Activated T-helper 9 cell treated with anti-CD3 and anti-CD28 coated beads, Interleukin-2, amount 50 U/mL, for 16 hours (primary cell): ENCODE results near the gene RAB5IF.
"Not testable (repeated sequence)": the region's sequence is repeated elsewhere in the genome, so short reads cannot be mapped to it uniquely, and the experiment has no call there.

Experiments
- DNase-seq: peaks from one replicate; pipeline ENCODE4 v3.0.0-alpha.2; 2020; ENCODE audit warnings: low read depth

The RAB5IF gene, protein sequence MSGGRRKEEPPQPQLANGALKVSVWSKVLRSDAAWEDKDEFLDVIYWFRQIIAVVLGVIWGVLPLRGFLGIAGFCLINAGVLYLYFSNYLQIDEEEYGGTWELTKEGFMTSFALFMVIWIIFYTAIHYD

DNA sequence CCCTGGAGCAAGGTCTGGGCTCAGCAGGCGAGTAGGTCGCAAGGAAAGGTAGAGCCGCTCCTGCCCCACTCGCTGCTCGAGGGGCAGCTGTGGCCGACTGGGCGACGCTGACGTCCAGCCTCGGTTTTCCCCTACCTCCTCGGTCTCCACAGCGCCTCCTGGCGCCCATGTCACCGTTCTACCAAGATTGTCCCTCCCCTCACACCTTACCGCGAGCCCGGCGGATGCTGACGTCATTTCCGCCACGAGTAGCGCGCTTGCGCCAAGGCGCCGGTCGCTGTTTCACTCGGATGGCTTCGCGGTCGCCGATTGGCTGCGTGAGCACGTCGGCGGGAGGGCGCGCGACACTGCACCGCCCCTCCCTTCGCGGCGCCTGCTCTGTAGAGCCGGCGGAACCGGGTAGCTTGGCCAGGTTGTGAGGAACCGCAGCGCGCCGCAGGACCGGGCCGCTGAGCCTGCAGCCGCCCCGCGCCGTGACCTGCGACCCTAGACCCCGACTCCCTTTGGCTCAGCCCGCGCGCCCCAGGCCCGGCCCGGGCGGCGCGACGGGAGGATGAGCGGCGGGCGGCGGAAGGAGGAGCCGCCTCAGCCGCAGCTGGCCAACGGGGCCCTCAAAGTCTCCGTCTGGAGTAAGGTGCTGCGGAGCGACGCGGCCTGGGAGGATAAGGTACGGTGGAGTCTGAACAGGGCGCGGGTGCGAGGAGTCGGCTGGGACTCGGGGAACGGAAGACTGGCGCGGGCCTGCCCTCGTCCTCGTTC lies at the start of gene RAB5IF:
Gene RAB5IF (plus strand): TSS at position 381 of the 759 bp plus-strand sequence. CDS start 173 bp downstream, at position 554.
- peak; percentile 99 for DNase-seq

DNA sequence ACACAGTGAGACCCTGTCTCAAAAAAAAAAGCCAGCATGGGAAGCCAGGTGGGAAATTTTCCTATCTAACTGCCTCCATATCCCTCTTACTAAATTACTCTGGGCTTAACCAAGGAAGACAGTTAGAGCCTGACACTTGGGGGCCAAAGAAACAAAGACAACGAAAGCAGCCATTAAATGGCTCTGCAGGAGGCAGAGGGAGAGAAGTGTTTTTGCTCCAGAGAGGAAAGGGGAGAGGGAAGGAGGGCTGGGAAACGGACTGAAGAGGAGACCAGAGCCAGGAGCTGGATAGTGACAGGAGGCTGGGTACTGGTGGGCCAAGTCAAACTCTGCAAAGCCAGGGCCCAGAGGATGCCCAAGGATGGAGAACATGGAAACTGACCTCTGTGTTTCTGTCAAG lies 42.9 kb upstream of the RAB5IF start:
- DNase-seq, result no peak

DNA sequence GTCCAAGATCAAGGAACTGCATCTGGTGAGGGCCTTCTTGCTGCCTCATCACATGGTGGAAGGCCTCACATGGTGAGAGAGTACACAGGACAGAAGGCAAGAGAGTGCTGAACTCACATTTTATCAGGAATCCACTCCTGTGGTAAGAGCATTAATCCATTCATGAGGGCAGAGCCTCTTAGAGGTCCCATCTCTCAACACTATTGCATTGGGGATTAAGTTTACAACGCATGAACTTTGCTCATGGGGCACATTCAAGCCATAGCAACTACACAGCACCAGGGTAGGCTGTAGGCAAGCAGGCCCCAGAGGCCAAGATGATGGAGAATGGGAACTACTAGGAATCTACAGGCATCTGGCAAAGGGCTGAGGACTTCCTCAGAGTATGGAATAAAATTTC lies 42.2 kb upstream of the RAB5IF start:
- DNase-seq, result no peak

DNA sequence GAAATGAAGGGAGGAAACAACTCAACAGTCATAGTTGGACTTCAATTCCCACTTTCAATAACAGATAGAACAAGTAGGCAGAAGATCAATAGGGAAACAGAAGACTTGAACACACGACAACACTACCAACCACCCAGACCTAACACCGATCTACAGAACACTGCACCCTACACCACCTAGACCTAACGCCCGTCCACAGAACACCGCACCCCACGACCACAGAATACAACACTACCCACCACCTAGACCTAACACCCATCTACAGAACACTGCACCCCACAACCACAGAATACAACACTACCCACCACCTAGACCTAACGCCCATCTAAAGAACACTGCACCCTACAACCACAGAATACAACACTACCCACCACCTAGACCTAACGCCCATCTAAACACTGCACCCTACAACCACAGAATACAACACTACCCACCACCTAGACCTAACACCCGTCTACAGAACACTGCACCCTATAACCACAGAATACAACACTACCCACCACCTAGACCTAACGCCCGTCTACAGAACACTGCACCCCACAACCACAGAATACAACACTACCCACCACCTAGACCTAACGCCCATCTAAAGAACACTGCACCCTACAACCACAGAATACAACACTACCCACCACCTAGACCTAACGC lies 41.4 kb upstream of the RAB5IF start:
- DNase-seq, result not testable (repeated sequence)

DNA sequence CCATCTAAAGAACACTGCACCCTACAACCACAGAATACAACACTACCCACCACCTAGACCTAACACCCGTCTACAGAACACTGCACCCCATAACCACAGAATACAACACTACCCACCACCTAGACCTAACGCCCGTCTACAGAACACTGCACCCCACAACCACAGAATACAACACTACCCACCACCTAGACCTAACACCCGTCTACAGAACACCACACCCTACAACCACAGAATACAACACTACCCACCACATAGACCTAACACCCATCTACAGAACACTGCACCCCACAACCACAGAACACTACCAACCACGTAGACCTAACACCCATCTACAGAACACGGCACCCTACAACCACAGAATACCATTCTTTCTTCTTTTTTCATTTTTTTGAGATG lies 40.9 kb upstream of the RAB5IF start:
- not testable (repeated sequence) for DNase-seq

DNA sequence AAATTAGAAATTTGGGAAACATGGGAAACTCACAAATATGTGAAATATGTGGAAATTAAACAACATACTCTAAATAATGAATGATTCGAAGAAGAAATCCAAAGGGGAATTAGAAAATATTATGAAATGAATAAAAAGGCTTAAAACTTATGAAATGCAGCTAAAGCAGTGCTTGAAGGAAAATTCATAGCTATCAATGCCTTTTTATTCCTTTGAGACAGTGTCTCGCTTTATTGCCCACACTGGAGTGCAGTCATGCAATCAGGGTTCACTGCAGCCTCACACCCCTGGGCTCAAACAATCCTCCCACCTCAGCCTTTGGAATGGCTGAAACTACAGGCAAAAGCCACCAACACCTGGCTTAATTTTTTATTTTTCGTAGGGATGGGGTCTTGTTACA lies 40.1 kb upstream of the RAB5IF start:
- no peak for DNase-seq

DNA sequence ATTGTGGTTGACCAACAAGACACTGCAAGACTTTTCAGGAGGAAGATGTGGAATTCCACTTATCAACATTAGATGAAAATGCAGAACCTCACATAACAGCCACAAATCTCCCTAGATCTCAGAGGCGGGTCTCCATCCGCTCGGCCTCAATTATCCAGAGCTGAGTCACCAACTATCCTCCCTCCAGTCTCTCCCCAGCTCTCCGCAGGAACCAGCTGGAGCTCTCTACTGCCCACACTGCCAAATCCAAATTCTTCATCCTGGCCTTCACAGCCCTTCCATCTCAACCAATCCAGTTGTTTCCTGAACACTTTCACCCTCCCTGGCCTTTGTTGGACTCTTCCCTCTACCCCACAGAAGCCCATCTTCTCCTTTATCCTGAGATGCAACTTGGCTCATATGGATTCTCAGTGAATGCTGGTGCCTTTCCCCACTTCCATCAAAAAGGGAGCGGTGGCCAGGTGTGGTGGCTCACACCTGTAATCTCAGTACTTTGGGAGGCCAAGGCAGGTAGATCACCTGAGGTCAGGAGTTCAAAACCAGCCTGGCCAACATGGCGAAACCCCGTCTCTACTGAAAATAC lies 35.6 kb upstream of the RAB5IF start:
- DNase-seq, result no peak

DNA sequence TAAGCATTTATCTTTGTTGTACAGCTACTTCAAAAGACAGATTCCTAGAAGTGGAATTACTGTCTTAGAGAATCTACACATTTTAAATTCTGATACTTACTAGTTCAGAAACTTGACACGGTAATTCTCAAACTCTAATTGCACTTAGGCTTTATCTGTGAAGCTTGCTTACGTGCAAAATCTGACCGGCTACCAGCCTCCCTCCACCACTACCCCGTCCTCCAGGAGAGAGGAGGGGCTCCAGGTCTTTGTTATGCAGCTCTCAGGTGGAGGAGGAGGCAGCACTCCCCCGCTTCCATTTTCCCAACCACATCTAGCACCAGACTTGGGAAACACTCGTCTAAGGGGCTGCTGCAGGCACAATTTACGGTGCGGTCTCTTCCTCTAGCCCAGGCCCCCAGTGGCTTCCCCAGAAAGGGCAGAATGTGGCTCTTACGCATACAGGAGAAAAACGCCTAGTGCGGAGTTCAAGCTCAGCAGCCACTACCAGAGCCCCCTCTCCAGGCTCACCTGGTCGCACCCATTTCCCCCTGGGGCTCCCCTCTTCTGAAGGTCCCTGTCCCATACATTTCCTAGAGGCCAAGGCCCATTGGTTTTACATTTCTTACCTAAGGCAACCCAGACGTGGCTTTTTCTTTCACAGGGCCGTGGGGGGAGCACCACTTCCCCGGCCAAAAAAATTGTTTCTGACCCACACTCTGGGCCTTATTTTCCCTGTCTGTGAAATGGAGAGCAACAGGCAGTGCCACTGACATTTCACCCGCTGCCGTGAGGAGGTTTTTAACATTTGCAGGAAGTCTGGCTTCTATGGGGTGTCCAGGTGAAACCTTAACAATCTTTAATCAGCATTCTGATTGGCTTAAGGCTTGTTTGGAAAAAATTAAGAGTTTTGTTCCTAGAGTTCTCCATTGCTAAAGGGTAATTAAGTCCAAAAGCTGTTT lies 33.7 kb upstream of the RAB5IF start:
- no peak for DNase-seq

DNA sequence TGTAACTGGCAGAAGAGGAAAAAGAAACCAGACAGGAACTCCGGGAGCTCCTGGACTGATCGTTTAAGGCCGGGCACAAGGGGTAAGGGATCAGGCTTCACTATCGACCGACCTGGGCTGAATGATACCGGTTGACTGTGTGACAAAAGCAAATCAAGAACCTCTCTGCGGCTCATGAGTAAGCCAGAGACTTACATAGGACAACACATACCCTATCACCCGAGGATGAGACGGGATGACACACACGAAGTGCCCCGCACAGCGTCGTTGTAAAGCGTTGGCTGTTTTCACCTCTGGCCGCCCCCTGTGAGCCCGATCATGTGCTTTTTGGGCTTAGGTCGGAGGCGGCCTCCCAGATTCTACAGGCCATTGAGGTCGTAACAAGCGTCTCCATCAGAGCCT lies 32.9 kb upstream of the RAB5IF start:
- peak; percentile 61 for DNase-seq

DNA sequence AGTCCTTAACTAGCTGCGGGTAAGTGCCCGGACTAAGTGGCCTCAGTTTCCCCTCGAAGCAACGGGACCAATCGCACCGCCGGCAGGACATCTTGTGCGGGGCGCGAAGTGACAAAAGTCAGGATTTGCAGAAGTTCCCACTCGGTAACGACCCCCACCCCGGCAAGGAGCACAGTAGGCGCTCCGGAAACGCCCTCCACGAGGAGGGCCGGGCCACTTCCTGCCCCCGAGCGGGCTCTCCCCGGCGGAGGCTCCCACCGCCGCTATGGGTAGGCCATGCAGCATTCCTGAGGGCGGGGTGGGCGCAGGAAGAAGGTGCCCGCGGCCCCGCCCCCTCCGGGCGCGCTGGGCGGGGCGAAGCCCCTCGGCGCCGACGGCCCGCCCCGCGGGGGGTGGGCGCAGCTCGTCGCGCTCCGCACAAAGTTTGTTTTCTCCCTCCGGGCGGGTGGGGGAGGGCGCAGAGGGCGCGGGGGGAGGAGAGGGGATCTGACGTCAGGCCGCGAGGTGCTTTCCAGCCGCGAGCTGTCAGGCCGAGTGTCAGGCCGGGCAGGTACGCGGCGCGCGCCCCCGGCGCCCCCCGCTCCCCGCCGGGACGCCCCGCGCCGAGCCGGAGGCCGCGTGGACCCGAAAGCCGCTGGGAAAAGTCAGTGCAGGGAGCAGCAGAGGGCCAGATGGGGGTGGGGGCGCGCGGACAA lies 32.3 kb upstream of the RAB5IF start, which contains the start of gene TGIF2:
Gene TGIF2 (plus strand): TSS at position 495 of the 695 bp plus-strand sequence. CDS start 5,178 bp downstream, outside the sequence.
- DNase-seq, result peak; percentile 84

DNA sequence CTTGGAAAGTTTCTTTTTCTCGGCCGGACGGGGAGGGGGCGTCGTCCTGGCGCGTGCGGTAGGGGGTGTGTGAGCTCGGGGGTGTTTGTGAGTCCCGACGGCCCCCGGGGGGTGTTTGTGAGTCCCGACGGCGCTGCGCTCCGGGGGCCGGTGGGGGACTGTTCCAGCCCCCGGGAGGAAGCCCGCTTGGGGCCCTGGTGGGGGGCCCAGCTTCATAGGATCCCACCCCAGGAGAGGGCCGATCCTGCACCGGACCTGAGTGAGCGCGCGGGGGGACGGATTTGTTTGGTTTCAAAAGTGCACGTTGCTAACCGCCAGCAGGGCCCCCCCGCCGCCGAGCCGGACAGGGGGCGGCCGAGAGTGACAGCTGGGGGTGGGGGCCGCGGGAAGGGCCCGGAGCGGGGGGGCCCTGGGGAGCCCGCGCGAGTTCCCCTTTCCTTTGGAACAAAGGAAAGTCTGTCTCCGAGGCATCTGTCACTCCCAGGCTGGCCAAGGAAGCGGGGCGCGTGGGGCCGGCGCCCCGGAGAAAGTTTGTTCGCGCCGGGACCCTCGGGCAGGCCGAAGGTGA lies 31.7 kb upstream of the RAB5IF start:
- DNase-seq, result peak; percentile 17

DNA sequence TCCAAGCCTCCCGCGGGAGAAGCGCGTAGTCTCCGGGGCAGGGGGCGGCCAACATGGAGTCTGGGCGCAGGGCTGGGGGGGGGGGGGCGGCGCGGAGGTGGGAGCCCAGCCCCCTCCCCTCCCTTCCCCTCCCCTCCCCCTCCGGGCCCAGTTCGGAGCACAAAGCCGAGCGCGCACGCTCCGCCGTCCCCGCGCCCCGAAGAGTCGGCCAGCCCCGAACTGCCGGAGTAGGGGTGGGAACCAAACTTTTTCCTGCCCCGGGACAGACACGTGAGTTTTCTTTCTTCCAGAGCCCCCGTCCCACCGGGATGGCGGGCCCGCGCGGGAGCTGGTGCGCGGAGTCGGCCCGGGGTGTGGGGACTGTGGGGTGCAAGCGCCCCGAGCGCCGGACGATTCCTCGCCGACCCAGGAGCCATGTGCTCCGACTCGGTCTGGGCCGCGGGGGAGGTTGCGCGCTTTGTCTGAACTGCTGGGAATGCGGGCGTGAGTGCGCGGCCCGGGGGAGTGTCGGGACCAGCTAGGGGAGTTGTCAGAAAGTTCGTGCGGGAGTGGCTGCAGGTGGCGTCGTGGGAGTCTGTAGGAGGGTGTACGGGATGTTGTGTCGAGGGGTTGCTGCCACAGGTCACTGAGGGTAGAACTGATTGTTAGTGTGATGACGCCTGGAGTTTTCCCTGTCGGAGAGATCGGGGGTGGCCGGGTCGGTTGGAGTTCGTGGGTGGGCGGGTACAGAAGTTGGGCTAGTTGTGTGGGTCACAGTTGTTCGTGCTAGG lies 31.0 kb upstream of the RAB5IF start:
- DNase-seq, result peak; percentile 28

DNA sequence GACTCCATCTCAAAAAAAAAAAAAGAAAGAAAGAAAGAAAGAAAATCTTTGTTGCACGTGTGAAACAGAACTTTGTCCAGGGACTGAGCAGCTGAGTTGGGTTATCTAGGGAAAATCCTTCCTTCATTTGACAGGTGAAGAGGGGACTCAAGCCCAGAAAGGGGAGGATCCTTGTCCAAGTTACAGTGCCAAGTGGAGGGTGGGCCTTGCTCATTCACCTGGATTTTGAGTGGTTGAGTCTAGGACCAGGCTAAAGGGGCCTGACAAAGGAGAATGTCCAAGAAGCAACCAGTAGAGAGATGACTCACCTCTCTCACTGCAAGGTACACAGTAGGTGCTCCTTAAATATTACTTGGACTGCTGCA lies 29.5 kb upstream of the RAB5IF start:
- no peak for DNase-seq

DNA sequence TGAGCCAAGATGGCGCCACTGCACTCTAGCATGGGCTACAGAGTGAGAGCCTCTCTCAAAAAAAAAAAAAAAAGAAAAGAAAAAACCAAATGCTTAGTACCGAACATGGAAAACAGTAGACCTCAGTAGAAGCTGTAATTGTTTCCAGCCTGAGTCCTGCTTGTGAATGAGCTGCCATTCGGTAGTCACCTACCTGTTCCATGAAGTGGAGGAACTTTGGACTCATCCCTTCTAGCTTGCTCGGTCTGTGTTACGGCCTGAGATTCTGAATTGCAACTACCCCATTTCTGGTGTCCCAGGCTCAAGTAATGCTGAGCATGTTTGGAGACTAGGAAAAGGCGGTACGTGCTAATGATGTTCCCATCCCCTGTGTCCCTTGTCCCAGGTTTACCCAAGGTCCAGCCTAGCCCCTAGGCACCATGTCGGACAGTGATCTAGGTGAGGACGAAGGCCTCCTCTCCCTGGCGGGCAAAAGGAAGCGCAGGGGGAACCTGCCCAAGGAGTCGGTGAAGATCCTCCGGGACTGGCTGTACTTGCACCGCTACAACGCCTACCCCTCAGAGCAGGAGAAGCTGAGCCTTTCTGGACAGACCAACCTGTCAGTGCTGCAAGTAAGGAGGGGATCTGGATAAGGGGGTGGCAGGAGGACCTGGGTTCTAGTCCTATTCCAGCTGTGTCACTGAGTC lies 27.1 kb upstream of the RAB5IF start:
- DNase-seq, result no peak

DNA sequence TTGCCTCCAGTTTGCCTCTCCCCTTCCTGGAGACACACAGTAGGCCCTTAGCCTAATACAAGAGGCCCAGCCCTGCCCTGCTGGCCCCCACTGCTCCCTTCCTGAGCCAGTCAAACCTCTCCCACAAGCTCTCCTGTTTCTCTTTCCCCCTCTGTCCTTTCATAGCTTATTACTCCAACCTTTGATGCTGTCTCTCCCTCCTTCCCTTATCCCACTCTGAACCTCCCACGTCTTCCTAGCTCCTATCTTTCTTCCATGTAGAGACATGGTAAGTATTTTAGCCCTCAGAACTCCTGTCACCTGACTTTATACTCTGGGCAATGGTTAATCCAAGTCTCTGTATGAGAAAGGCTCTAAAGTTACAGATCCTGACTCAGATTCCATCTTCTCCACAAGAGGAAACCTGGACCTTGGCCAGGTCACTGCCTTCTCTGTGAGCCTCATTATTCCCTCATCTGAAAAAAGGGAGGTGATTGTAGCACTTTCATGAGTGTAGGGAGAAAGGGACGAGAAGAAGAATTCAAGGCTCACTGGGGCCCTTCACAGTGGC lies 25.5 kb upstream of the RAB5IF start:
- DNase-seq, result no peak

DNA sequence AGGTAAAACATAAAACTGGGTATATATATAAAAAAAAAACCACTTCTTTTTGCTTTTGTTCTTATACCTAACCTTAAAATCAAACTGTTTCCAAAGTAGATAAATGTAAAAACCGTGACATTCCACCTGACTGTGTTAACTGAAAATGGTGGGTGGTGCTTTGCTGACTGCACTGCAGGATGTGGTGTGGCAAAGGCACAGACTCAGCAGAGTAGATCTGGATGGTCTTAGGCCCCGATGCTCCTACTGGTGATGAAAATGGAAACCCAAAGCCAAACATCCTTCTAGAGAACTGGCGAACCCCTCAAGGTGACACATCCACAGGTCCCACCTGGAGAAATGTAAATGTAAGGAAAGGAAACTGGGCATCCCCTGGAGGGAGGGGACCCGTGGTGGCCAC lies 23.3 kb upstream of the RAB5IF start:
- DNase-seq, result no peak

DNA sequence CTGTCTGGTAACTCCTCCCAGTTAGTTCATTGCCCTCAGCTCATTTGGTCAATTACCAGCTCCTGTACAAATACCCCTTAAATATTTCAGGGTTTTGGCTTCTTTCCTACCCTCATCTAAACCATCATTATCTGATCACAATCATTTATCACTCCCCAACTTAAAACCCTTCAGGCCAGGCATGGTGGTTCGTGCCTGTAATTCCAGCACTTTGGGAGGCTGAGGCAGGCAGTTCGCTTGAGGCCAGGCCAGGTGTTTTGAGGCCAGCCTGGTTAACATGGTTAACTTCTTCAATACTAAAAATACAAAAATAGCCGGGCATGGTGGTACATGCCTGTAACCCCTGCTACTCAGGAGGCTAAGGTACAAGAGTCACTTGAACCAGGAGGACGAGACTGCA lies 22.8 kb upstream of the RAB5IF start:
- no peak for DNase-seq

DNA sequence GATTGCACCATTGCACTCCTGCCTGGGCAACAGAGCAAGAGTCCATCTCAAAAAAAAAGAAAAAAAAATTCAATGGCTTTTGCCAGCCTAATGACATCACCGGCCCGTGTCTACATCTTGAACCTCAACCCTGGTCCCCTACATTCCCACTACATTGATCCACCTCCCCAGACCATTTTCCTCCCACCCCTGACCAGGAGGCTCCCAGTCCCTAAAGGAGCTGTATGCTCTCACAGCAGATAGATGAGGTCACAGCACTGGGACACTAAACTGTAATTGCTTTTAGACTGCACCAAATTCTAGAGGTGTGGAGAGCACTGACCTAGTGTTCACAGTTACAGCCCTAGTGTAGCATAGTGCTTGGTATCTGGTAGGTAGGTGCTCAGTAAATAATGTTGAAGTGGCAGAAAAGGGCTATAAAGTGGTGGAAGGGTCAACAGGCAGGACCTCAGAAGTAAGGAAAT lies 21.5 kb upstream of the RAB5IF start:
- DNase-seq, result no peak
